IMR-90 (cell line): Measurements from ENCODE around the gene SCYL3. TPM values are rescaled to one million over a fixed set of nuclear protein-coding genes. Genes with fewer than 3 reads are reported as not detected.

ENCODE experiments used
- ATAC-seq: fragments of 200-7000 bp; cut with Tn5 transposase; 2 replicates; pipeline ENCODE4 v1.9.1; 2020; ENCODE audit warnings: low read depth, mild to moderate bottlenecking, moderate library complexity
- BruUV-seq: library from RNA; stranded (reverse); fragments of 400-500 nt; replicated peaks from 2 replicates; lab custom pipeline; 2021; lab: Mats Ljungman, UMichigan
- CTCF ChIA-PET: fragments of 300-600 bp; formaldehyde crosslinking; extraction: SDS; loops from one replicate; lab custom pipeline; 2021; ENCODE audit warnings: antibody characterized with exemption; lab: Yijun Ruan, JAX
- POLR2A ChIA-PET: fragments of 300-600 bp; sonication (Branson Sonifier 250); formaldehyde crosslinking; loops from one replicate; lab custom pipeline; 2022; ENCODE audit warnings: antibody characterized with exemption; ENCODE audit not compliant: unreplicated experiment; lab: Charles Lee
- DNase-seq: peaks from one replicate; pipeline ENCODE4 v3.0.0; 2013
- H2AFZ ChIP-seq: replicated peaks from 2 replicates; pipeline ENCODE3; 2013; ENCODE audit warnings: low read length, mild to moderate bottlenecking; ENCODE audit not compliant: poor library complexity
- H2AK5ac ChIP-seq: 2 replicates; pipeline ENCODE4 v1.6.1; 2013; ENCODE audit warnings: low read depth, low read length, inconsistent platforms
- H2AK9ac ChIP-seq: replicated peaks from 2 replicates; pipeline ENCODE3; 2013; ENCODE audit warnings: mild to moderate bottlenecking, low read depth, low read length, moderate library complexity; ENCODE audit not compliant: poor library complexity
- H2BK120ac ChIP-seq: 2 replicates; pipeline ENCODE4 v1.6.1; 2013; ENCODE audit warnings: low read depth, low read length, inconsistent platforms
- H2BK15ac ChIP-seq: 3 replicates; pipeline ENCODE4 v1.6.1; 2013; ENCODE audit warnings: low read depth, low read length, inconsistent platforms
- H2BK20ac ChIP-seq: 2 replicates; pipeline ENCODE4 v1.6.1; 2013; ENCODE audit warnings: low read depth, mild to moderate bottlenecking, inconsistent platforms, low read length, moderate library complexity
- H2BK5ac ChIP-seq: 2 replicates; pipeline ENCODE4 v1.6.1; 2013; ENCODE audit warnings: mild to moderate bottlenecking, low read depth, low read length, inconsistent platforms; ENCODE audit not compliant: poor library complexity, severe bottlenecking
- H3K14ac ChIP-seq: replicated peaks from 2 replicates; pipeline ENCODE4 v1.6.1; 2013; ENCODE audit warnings: low read depth, low read length, inconsistent platforms
- H3K18ac ChIP-seq: 2 replicates; pipeline ENCODE4 v1.6.1; 2013; ENCODE audit warnings: low read depth, low read length, control low read depth
- H3K23ac ChIP-seq: 2 replicates; pipeline ENCODE4 v1.6.1; 2013; ENCODE audit warnings: low read depth, low read length, inconsistent platforms
- H3K27ac ChIP-seq: 2 replicates; pipeline ENCODE4 v1.5.1; 2013; ENCODE audit warnings: mild to moderate bottlenecking, control low read depth, low read length; ENCODE audit not compliant: insufficient read depth
- H3K27me3 ChIP-seq: 2 replicates; pipeline ENCODE4 v1.6.1; 2013; ENCODE audit warnings: low read length; ENCODE audit not compliant: control insufficient read depth, insufficient read depth
- H3K36me3 ChIP-seq: 2 replicates; pipeline ENCODE4 v1.6.1; 2013; ENCODE audit warnings: low read length, mixed read lengths; ENCODE audit not compliant: control insufficient read depth, insufficient read depth
- H3K4ac ChIP-seq: 2 replicates; pipeline ENCODE4 v1.6.1; 2013; ENCODE audit warnings: low read depth, low read length, inconsistent platforms
- H3K4me1 ChIP-seq: 2 replicates; pipeline ENCODE4 v1.6.1; 2013; ENCODE audit warnings: low read length, mixed read lengths; ENCODE audit not compliant: control insufficient read depth, insufficient read depth
- H3K4me2 ChIP-seq: 2 replicates; pipeline ENCODE4 v1.6.1; 2013; ENCODE audit warnings: low read depth, mild to moderate bottlenecking, control low read depth, low read length, moderate library complexity
- H3K4me3 ChIP-seq: 2 replicates; pipeline ENCODE4 v1.5.1; 2013; ENCODE audit warnings: low read depth, mild to moderate bottlenecking, control low read depth, low read length, moderate library complexity; ENCODE audit not compliant: insufficient read depth
- H3K56ac ChIP-seq: 2 replicates; pipeline ENCODE4 v1.6.1; 2013; ENCODE audit warnings: low read length, inconsistent platforms; ENCODE audit not compliant: insufficient read depth; ENCODE audit errors: extremely low read depth
- H3K79me1 ChIP-seq, 2 experiments: 2 replicates each; pipeline ENCODE4 v1.6.1; 2013; ENCODE audit warnings: low read length in 2 of 2, inconsistent platforms in 1 of 2, low read depth in 1 of 2
- H3K9ac ChIP-seq: 2 replicates; pipeline ENCODE4 v1.6.1; 2013; ENCODE audit warnings: low read depth, low read length, control low read depth
- H3K9me1 ChIP-seq: 2 replicates; pipeline ENCODE4 v1.6.1; 2013; ENCODE audit warnings: low read length, inconsistent platforms; ENCODE audit not compliant: insufficient read depth
- H3K9me3 ChIP-seq: 2 replicates; pipeline ENCODE4 v1.6.1; 2013; ENCODE audit warnings: low read length; ENCODE audit not compliant: control insufficient read depth, insufficient read depth
- H4K20me1 ChIP-seq: 2 replicates; pipeline ENCODE4 v1.6.1; 2013; ENCODE audit warnings: low read length, inconsistent platforms; ENCODE audit not compliant: insufficient read depth
- H4K5ac ChIP-seq: 2 replicates; pipeline ENCODE4 v1.6.1; 2013; ENCODE audit warnings: mild to moderate bottlenecking, low read depth, low read length, control low read depth
- H4K8ac ChIP-seq, 2 experiments: 2 replicates each; pipeline ENCODE4 v1.6.1; 2013; ENCODE audit warnings: low read depth in 2 of 2, low read length in 2 of 2, control low read depth in 1 of 2, inconsistent platforms in 1 of 2
- H4K91ac ChIP-seq: 2 replicates; pipeline ENCODE4 v1.6.1; 2013; ENCODE audit warnings: low read depth, low read length, inconsistent platforms; ENCODE audit not compliant: insufficient read depth
- FOS ChIP-seq: fragments of 150-350 bp; IDR thresholded peaks from 2 replicates; pipeline ENCODE4 v1.6.1; 2016; ENCODE audit warnings: low read depth, low read length
- MAFK ChIP-seq: IDR thresholded peaks from 2 replicates; pipeline ENCODE4 v1.6.1; 2012; ENCODE audit warnings: low read depth, low read length, improper control_type of control experiment
- WGBS, 2 experiments: methylation state at CpG; one replicate each; pipeline versions ENCODE4 v1.1.5 to v1.1.7; 2013; ENCODE audit warnings: missing lambda C conversion rate in 2 of 2; ENCODE audit not compliant: insufficient read length in 1 of 2; ENCODE audit errors: extremely low coverage in 2 of 2; 5-methylcytosine and 5-hydroxymethylcytosine counted together
- dilution Hi-C: fragments of 300-500 bp; cut with HindIII; formaldehyde crosslinking; loops from one replicate; pipeline ENCODE4 v1.14.3; 2018; ENCODE audit warnings: low sequenced_read_pairs; ENCODE audit not compliant: unreplicated experiment
- in situ Hi-C: fragments of 300-500 bp; cut with MboI; formaldehyde crosslinking; loops from 3 replicates; pipeline ENCODE4 v1.14.3; 2019; ENCODE audit warnings: low sequenced_read_pairs, inconsistent platforms, mixed read lengths
- intact Hi-C: fragments of 100-400 bp; cut with micrococcal nuclease; formaldehyde crosslinking; loops from 2 replicates; pipeline ENCODE4 v1.10.0; 2022
- polyA plus RNA-seq, 3 experiments: library from polyadenylated mRNA; depleted of rRNA; stranded (reverse); fragments of >200 nt; gene quantifications; 2 replicates each; pipeline ENCODE4 v1.2.3, GENCODE V29; 2012; ENCODE audit warnings: low replicate concordance in 1 of 3
- total RNA-seq: library from RNA; depleted of rRNA; stranded (reverse); fragments of >200 nt; gene quantifications from 2 replicates; pipeline ENCODE4 v1.2.3, GENCODE V29; 2012

SCYL3 gene
- total and polyA plus RNA-seq, 2 of the 4 experiments (the other 2 are of a cell fraction) = 3.9 to 8.4 TPM

GRCh38 chr1:169821500-169821899, 72.2 kb downstream of the SCYL3 start:
- H4K20me1 ChIP-seq = no peaks in the 10 kb centered on the region

More at GRCh38 chr1:169821500-169821899, 72.2 kb downstream of the SCYL3 start:
- H3K14ac ChIP-seq = no peak overlapping the region
- H3K23ac ChIP-seq = no peak overlapping the region
- no peak for ATAC-seq
- dilution Hi-C loops (no loop called here), in situ Hi-C loops (no loop called here), intact Hi-C loops (no loop called here)
- H3K18ac ChIP-seq = no peak overlapping the region
- H3K4me3 ChIP-seq = no peak overlapping the region
- H3K4me2 ChIP-seq = no peak overlapping the region
- TF ChIP-seq FOS (no peak), MAFK (peak; percentile 60; the same call in 1 of the 2 replicates)
- no peaks in the 10 kb centered on the region for H3K27me3 ChIP-seq
- H2BK120ac ChIP-seq = no peak overlapping the region
- H2BK5ac ChIP-seq = no peak overlapping the region
- no peaks in the 10 kb centered on the region for H3K79me1 ChIP-seq
- no peak overlapping the region for H3K56ac ChIP-seq
- H3K9me3 ChIP-seq = no peaks in the 10 kb centered on the region
- no peak overlapping the region for H2AFZ ChIP-seq
- H3K9me1 ChIP-seq = no peaks in the 10 kb centered on the region
- no peak overlapping the region for H3K27ac ChIP-seq
- no TSS peak for BruUV-seq
- H4K8ac ChIP-seq = no peak overlapping the region
- H4K91ac ChIP-seq = no peak overlapping the region
- no peak overlapping the region for H3K4ac ChIP-seq
- WGBS, 2 experiments = no CpG with 5 or more reads among the region's 7 CpGs
- peaks cover 3% of the 10 kb centered on the region for H3K36me3 ChIP-seq
- no peaks in the 10 kb centered on the region for H3K4me1 ChIP-seq
- no peak overlapping the region for H2AK5ac ChIP-seq
- DNase-seq = no peak
- H4K5ac ChIP-seq = no peak overlapping the region
- H2BK15ac ChIP-seq = no peak overlapping the region
- ChIA-PET POLR2A (no interaction called here), CTCF (no interaction called here)
- no peak overlapping the region for H2AK9ac ChIP-seq
- no peak overlapping the region for H2BK20ac ChIP-seq
- no peak overlapping the region for H3K9ac ChIP-seq
